ENCODE measurements around the gene C4orf17.

C4orf17 gene

GRCh38 chr4:99536848-99537247 lies 26.0 kb downstream of the C4orf17 start:
- DNase-seq (ENCODE audit: low read depth in 3 of 3) = no peak

GRCh38 chr4:99537674-99538073 lies 26.9 kb downstream of the C4orf17 start:
- DNase-seq (ENCODE audit: low read depth in 3 of 3) = no peak

GRCh38 chr4:99540277-99540939 lies 29.6 kb downstream of the C4orf17 start:
- no peak for DNase-seq (ENCODE audit: low read depth in 3 of 3)

GRCh38 chr4:99552872-99553271 lies 42.1 kb downstream of the C4orf17 start:
- no peak for DNase-seq (ENCODE audit: low read depth in 3 of 3)

- peak; percentile 88 to 94 (median 93) for DNase-seq (ENCODE audit: low read depth in 3 of 3)
Observed at GRCh38 chr4:99563310-99564186, 52.7 kb downstream of the C4orf17 start, which contains the start of gene TRMT10A. Gene TRMT10A, minus strand, starts transcription at chr4:99564039. Its CDS starts 4,701 bp downstream, at chr4:99559338.

- DNase-seq (ENCODE audit: low read depth in 3 of 3) = no peak
Observed at GRCh38 chr4:99564921-99565320, 54.1 kb downstream of the C4orf17 start.

GRCh38 chr4:99571883-99572282 lies 61.1 kb downstream of the C4orf17 start:
- no peak for DNase-seq (ENCODE audit: low read depth in 3 of 3)

GRCh38 chr4:99572527-99573240 lies 61.9 kb downstream of the C4orf17 start:
- DNase-seq (ENCODE audit: low read depth in 3 of 3) = no peak

- DNase-seq (ENCODE audit: low read depth in 3 of 3) = no peak
Observed at GRCh38 chr4:99573735-99574368, 63.0 kb downstream of the C4orf17 start.

- no peak for DNase-seq (ENCODE audit: low read depth in 3 of 3)
Observed at GRCh38 chr4:99574530-99575324, 63.9 kb downstream of the C4orf17 start, which contains the start of gene MTTP. Gene MTTP, plus strand, starts transcription at chr4:99574824. Its CDS starts 86 bp downstream, at chr4:99574910.

GRCh38 chr4:99578714-99579113 lies 67.9 kb downstream of the C4orf17 start:
- no peak for DNase-seq (ENCODE audit: low read depth in 3 of 3)

GRCh38 chr4:99585516-99585915 lies 74.7 kb downstream of the C4orf17 start:
- no peak for DNase-seq (ENCODE audit: low read depth in 3 of 3)

- DNase-seq (ENCODE audit: low read depth in 3 of 3) = no peak
Observed at GRCh38 chr4:99586322-99586721, 75.5 kb downstream of the C4orf17 start.

- no peak for DNase-seq (ENCODE audit: low read depth in 3 of 3)
Observed at GRCh38 chr4:99586797-99587196, 76.0 kb downstream of the C4orf17 start.

GRCh38 chr4:99587309-99587708 lies 76.5 kb downstream of the C4orf17 start:
- no peak for DNase-seq (ENCODE audit: low read depth in 3 of 3)

GRCh38 chr4:99587803-99588202 lies 77.0 kb downstream of the C4orf17 start:
- DNase-seq (ENCODE audit: low read depth in 3 of 3) = no peak

GRCh38 chr4:99591757-99592156 lies 80.9 kb downstream of the C4orf17 start:
- DNase-seq (ENCODE audit: low read depth in 3 of 3) = no peak
